GM21515 (cell line): ENCODE measurements around the gene MBNL1.

Source experiments
- ATAC-seq: cut with Tn5 transposase; IDR thresholded peaks from one replicate; pipeline ENCODE4 v1.9.1; 2021; ENCODE audit not compliant: unreplicated experiment

Gene MBNL1

GRCh38 chr3:152271501-152272236 is 2.9 kb downstream of the MBNL1 start:
- ATAC-seq = no peak

DNA sequence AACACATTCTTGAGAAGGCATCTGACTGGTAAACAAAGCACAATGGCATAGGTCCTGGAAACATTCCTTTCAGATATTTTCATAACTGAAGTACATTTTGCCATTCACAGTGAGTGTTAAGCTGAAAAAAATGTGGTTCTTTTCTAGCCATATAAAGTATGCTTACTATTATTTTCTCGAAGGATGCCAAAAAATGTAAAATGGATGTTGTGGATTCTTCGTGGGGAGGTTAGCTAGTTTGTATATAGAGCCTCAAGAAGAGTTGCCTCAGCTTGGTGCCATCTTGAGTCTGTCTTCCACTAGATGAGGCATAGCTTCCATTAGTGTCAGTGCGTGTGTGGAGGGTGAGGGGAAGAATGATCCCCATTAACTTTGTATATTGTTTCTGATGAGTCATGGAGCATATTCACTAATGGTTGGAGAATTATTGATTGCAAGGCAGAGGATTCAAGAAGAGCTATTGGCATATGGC is 4.1 kb downstream of the MBNL1 start:
- no peak for ATAC-seq

GRCh38 chr3:152276681-152277080 is 8.0 kb downstream of the MBNL1 start:
- ATAC-seq = no peak

GRCh38 chr3:152277198-152277597 is 8.5 kb downstream of the MBNL1 start:
- ATAC-seq = no peak

GRCh38 chr3:152278756-152279427 is 10.2 kb downstream of the MBNL1 start:
- no peak for ATAC-seq

GRCh38 chr3:152279479-152279878 is 10.8 kb downstream of the MBNL1 start:
- ATAC-seq = no peak

GRCh38 chr3:152280539-152280938 is 11.8 kb downstream of the MBNL1 start:
- no peak for ATAC-seq

- ATAC-seq = peak; percentile 72
Observed at GRCh38 chr3:152281133-152281713, 12.5 kb downstream of the MBNL1 start.

DNA sequence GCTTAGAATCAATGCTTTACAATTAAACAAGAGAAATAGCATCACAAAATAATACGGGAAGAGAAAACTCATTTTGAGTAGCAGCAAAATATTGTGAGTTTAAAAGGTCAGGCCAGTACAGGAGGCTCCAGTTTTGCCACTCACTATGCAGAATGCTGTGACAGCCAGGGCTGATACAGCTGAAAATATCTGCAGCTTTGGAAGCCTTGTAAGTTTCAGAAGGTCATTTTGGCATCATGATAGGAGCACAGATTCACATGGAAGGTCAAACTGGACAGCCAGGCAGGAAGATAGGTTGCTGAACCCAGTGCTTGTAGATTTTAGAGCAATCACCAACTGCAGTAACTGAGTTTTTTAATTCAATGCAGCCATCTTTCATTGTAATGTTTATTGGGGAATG is 14.1 kb downstream of the MBNL1 start:
- no peak for ATAC-seq

GRCh38 chr3:152283492-152284381 is 15.0 kb downstream of the MBNL1 start:
- no peak for ATAC-seq

GRCh38 chr3:152284906-152285305 is 16.2 kb downstream of the MBNL1 start:
- ATAC-seq = no peak

DNA sequence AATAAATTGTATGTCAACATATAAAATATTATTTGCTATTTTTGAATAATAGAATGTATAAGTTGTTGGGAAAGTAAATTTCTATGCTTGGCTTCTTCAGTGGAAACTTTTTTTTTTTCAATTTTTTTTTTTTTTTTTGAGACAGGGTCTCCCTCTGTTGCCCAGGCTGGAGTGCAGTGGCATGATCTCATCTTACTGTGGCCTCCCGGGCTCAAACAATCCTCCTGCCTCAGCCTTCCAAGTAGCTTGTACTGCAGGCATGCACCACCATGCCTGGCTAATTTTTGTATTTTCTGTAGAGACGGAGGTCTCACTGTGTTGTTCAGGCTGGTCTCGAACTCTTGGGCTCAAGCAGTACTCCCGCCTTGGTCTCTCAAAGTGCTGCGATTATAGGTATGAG is 16.8 kb downstream of the MBNL1 start:
- ATAC-seq = no peak

GRCh38 chr3:152287898-152288576 is 19.3 kb downstream of the MBNL1 start:
- no peak for ATAC-seq

DNA sequence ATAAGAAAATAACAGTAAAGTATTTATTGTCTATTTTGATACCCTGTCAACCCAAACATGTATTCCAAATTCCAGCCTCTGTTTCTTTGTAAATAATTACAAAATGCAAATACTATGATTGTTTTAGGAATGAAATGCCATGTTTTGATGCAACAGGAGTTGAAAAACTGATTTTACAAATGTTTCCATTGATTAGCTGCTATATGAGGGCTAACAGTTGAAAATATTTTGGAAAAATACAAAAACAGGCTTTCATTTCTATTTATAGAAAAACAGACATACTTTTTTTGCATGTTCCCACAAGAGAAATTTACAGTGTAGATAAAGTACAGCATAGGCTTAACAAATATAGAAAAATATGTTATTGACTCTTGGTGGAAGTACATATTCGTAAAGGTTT is 20.0 kb downstream of the MBNL1 start:
- ATAC-seq = no peak

- no peak for ATAC-seq
Observed at GRCh38 chr3:152289708-152290107, 21.0 kb downstream of the MBNL1 start.

GRCh38 chr3:152290374-152290773 is 21.6 kb downstream of the MBNL1 start:
- no peak for ATAC-seq

GRCh38 chr3:152291238-152291637 is 22.5 kb downstream of the MBNL1 start:
- ATAC-seq = no peak

- no peak for ATAC-seq
Observed at GRCh38 chr3:152291649-152292066, 22.9 kb downstream of the MBNL1 start.

DNA sequence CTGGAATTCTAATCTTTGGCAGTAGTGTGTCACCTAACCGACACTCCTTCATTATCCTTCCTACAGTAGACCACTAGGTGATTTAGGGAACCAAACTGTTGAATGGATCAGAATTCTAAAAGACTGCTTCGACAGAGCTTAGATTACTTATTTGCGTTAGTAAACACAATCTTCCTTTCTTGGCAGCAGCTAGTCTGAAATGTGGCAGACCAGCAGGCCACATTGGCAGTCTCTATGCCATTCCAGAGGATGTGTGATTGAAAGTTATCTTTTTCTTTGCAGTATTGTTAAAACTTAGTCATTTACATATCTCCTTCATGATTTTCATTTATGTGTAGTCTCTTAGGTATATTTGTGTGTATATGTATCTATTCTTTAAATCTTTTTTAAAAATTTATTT is 23.6 kb downstream of the MBNL1 start:
- no peak for ATAC-seq

DNA sequence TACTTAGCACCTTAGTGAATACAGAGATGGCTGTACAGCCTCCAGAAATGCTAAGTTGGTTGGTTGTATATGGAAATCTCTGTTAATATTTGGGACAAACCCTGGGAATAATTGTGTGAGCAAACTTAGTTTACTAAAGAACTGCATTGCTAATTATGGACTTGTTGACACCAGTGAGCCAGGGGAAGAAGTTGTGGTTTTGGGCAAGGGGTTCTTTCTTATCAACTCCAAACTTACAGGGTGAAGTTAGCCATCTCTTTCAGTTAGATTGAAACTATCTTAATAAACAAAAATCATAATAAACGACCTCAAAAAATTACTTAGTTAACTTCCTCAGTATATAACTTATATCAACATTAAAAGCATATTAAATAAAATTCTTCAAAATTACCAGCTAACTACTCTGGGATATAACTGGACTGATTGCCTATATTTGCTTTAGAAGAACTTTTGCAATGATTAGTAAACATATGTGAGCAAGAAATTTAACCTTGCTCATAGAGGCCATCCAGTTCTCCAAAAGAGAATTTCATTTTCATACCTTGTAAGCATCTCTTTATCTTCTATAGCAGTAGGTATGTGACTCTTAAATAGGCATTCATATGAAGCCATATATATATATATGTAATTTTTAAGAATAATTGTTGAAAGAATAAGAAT is 24.7 kb downstream of the MBNL1 start:
- no peak for ATAC-seq
